EL (cell line): Measurements from ENCODE around the gene FAM3C.
"Not testable (repeated sequence)": the region's sequence is repeated elsewhere in the genome, so short reads cannot be mapped to it uniquely, and the experiment has no call there.

ENCODE experiments used
- DNase-seq: peaks from one replicate; pipeline ENCODE4 v3.0.0-alpha.2; 2016

The FAM3C gene, protein sequence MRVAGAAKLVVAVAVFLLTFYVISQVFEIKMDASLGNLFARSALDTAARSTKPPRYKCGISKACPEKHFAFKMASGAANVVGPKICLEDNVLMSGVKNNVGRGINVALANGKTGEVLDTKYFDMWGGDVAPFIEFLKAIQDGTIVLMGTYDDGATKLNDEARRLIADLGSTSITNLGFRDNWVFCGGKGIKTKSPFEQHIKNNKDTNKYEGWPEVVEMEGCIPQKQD

GRCh38 chr7:121395961-121396757, at the start of gene FAM3C:
FAM3C (minus strand) TSS chr7:121396308; CDS start chr7:121382969, 13,339 bp downstream.
- DNase-seq: peak; percentile 93

GRCh38 chr7:121442845-121443244, 46.7 kb upstream of the FAM3C start:
- DNase-seq: no peak

DNA sequence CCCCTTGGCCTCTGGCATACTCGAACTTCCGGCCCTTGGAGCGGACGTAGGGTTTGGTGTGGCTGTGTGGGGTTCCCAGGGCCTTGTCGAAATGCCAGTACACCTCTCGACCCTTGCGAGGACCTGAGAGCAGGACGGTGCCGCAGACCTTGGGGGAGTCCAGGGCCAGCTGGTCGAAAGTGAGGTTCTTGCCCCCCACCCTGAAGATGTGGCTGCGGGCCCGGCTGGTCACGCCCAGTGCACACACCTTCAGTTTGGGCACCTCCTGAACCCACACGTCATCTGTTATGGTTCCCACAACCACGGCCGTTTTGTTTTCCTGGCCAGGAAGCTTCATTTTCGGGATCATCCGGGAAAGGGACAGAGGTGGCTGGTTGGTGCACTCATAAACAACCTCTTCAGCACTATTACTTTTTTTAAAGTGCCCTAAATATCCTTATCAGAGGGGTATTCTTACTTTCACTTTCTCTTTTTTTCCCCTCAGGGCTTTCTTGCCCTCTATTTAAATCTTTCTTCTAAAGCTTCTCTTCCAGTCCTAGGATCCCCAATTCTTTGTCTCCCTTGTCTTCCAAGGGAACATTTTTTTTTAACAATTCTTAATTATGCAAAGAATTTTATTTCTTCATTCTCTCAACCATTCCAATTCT, 44.9 kb upstream of the FAM3C start:
- DNase-seq: no peak

GRCh38 chr7:121438043-121438955, 42.2 kb upstream of the FAM3C start:
- peak; percentile 39 for DNase-seq

DNA sequence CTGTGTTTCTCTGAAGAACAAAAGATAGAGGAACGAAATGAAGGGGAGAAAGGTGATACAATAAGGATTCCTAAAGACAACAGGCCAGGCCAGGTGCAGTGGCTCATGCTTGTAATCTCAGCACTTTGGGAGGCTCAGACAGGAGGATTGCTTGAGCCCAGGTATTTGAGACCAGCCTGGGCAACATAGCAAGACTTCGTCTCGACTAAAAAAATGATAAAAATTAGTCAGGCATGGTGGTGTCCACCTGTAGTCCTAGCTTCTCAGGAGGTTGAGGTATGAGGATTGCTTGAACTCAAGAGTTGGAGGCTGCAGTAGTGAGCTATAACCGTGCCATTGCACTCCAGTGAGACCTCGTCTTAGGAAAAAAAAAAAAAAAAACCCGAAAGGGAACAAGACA, 41.4 kb upstream of the FAM3C start:
- DNase-seq: no peak

GRCh38 chr7:121436688-121437087, 40.6 kb upstream of the FAM3C start:
- DNase-seq: no peak

GRCh38 chr7:121436136-121436535, 40.0 kb upstream of the FAM3C start:
- DNase-seq: no peak

- DNase-seq: no peak
These were observed 37.7 kb upstream of the FAM3C start for GRCh38 chr7:121433775-121434174.

DNA sequence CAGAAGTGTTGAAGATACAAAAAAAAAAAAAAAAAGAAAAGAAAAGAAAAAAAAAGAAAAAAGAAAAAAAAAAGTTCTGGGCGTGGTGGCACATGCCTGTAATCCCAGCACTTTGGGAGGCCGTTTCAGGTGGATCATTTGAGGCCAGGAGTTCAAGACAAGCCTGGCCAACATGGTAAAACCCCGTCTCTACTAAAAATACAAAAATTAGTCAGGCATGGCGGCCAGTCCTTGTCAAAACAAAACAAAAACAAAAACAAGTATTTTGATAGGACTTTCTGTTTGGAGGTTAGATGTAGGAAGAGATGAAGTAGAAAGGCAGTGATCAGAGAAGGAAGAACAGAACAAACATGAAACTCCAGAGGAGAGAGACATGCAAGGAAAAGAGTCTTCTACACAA, 36.4 kb upstream of the FAM3C start:
- not testable (repeated sequence) for DNase-seq

GRCh38 chr7:121431996-121432395, 35.9 kb upstream of the FAM3C start:
- no peak for DNase-seq

GRCh38 chr7:121431389-121431995, 35.4 kb upstream of the FAM3C start:
- DNase-seq: no peak

DNA sequence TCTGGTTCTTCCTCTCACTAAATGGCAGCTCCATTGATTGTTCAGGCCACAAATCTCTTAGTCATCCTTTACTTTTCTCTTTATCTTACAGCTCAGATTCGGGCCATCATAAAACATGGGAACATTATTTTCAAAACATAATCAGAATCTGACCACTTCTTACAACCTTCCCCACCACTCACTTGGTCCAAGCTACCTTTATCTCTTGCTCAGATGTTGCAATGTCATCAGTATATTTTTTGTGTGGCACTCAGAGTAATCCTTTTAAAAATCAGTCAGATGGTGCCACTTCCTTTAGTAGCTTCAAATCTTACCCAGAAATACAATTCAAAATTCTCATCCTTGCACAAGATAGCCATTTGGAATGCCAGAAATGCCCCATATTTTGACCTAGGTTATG, 34.5 kb upstream of the FAM3C start:
- no peak for DNase-seq

DNA sequence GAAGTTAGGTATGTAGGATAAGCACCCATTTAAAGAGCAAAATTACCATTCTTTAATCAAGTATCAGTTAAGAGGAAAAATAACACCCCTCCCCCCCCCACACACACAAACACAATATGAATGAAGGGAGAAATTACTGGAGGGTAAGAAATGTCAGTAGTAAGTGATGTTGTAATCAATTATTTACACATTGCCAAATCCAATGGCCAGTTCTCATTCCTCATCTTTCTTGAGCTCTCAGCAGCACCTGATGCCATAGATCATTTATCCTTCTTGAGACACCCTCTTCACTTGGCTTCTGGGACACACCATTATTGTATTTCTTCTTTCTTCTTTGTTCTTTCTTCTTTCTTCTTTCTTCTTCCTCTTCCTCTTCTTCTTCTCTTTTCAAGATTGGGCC, 33.7 kb upstream of the FAM3C start:
- no peak for DNase-seq

DNA sequence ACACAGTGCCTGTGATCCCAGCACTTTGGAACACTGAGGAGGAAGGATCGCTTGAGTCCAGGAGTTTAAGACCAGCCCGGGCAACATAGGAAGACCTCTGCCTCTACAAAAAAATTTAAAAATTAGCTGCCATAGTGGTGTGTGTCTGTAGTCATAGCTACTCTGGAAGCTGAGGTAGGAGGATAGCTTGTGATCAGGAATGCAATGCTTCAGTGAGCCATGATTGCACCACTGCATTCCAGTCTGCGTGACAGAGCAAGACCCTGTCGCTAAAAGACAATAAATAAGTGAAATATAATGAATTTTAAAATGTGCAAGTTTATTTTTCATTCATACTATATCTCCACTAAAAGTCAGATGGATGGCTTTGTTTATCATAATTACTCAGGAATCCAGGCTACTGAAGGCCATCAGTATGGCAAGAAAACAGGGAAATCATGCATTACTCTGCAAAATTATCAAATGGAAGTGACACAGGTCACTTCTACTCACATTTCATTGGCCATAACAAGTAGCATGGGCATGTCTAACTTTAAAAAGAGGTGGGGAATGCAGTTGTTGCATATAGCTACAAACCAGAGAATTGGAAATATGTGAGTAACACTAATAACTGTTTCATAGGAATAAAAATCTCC, 32.9 kb upstream of the FAM3C start:
- DNase-seq: peak; percentile 60

DNA sequence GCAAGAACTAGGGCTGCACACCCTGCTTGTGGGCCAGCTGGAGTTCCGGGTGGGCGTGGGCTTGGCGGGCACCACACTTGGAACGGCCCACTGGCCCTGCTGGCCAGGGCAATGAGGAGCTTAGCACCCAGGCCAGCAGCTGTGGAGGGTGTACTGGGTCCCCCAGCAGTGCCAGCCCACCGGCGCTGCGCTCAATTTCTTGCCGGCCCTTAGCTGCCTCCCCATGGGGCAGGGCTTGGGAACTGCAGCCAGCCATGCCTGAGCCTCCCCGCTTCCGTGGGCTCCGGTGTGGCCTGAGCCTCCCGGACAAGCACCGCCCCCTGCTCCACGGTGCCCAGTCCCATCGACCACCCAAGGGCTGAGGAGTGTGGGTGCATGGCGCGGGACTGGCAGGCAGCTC, 25.6 kb upstream of the FAM3C start:
- DNase-seq: not testable (repeated sequence)

DNA sequence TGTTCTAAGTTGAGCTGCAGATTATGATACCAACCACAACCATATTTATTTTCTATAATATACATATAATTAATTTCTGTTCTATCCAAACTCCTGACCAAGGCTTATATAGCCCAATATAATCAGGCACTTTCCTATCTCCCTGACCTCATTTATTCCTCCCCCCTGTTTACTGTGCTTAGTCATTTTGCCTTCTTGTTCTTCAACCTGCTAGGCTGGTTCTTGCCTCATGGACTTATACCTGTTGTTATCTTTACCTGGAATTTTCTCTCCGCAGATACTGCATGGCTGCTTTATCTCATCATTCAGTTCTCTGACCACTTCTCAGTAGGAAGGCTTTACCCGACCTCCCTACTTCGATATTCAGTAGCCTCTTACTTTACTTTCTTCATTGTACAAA, 24.9 kb upstream of the FAM3C start:
- no peak for DNase-seq

- DNase-seq: no peak
These were observed 23.4 kb upstream of the FAM3C start for GRCh38 chr7:121419201-121420148.

DNA sequence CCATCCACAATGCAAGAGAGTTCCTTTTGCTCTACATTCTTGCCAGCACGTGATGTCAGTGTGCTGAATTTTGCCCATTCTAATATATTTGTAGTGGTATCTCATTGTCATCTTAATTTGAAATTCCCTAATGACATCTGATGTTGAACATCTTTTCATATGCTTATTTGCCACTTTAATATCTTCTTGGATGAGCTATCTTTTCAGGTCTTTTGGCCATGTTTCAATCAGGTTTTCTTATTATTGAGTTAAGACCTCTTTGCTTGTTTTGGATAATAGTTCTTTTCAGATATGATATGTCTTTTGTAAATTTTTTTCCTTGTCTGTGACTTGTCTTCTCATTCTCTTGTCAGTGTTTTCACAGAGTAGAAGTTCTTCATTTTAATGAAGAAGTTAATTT, 20.4 kb upstream of the FAM3C start:
- no peak for DNase-seq

DNA sequence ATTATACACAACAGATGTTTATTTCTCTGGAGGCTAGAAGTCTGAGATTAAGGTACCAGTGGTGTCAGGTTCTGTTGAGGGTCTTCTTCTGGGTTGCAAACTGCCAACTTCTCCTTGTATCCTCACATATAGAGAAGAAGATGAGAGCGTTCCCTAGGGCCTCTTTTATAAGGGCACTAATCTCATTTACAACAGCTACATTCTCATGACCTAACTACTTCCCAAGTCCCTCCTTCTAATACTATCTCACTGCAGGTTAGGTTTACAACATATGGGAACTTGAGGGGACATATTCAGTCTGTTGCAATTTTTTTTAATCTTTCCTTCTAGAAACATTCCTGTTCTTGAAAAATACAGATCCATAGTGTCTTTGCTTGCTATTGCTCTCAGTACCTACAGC, 18.3 kb upstream of the FAM3C start:
- DNase-seq: no peak

- no peak for DNase-seq
These were observed 15.5 kb upstream of the FAM3C start for GRCh38 chr7:121411597-121411979.
